CD4-positive, alpha-beta T cell treated with Interleukin-1 beta for 1 hour (primary cell): ENCODE results near the gene ATOH8.

Experiments used
- DNase-seq, 2 donors: peaks; one replicate each; pipeline ENCODE4 v3.0.0-alpha.2; 2020 to 2022

Gene ATOH8

GRCh38 chr2:85756822-85757435, 3.1 kb downstream of the ATOH8 start:
- DNase-seq = no peak

- DNase-seq = no peak
Measured at GRCh38 chr2:85757860-85758259, 4.1 kb downstream of the ATOH8 start.

- no peak for DNase-seq
Measured at GRCh38 chr2:85758361-85759256, 4.8 kb downstream of the ATOH8 start.

- DNase-seq = no peak
Measured at GRCh38 chr2:85759257-85759613, 5.4 kb downstream of the ATOH8 start.

- DNase-seq = no peak
Measured at GRCh38 chr2:85760371-85760770, 6.6 kb downstream of the ATOH8 start.

GRCh38 chr2:85760872-85761271, 7.1 kb downstream of the ATOH8 start:
- DNase-seq = no peak

GRCh38 chr2:85761512-85761944, 7.7 kb downstream of the ATOH8 start:
- no peak for DNase-seq

GRCh38 chr2:85761946-85762345, 8.2 kb downstream of the ATOH8 start:
- no peak for DNase-seq

GRCh38 chr2:85763132-85763531, 9.3 kb downstream of the ATOH8 start:
- DNase-seq = no peak

GRCh38 chr2:85763831-85764230, 10.0 kb downstream of the ATOH8 start:
- DNase-seq = no peak

- no peak for DNase-seq
Measured at GRCh38 chr2:85765081-85765731, 11.4 kb downstream of the ATOH8 start.

GRCh38 chr2:85766229-85766628, 12.4 kb downstream of the ATOH8 start:
- DNase-seq = no peak

GRCh38 chr2:85767803-85768665, 14.2 kb downstream of the ATOH8 start:
- no peak for DNase-seq

GRCh38 chr2:85768713-85769112, 14.9 kb downstream of the ATOH8 start:
- DNase-seq = no peak

GRCh38 chr2:85769236-85769982, 15.6 kb downstream of the ATOH8 start:
- no peak for DNase-seq

- DNase-seq = no peak
Measured at GRCh38 chr2:85769983-85770362, 16.2 kb downstream of the ATOH8 start.

GRCh38 chr2:85770369-85770768, 16.6 kb downstream of the ATOH8 start:
- no peak for DNase-seq

GRCh38 chr2:85770786-85771409, 17.1 kb downstream of the ATOH8 start:
- DNase-seq = no peak

GRCh38 chr2:85771486-85771885, 17.7 kb downstream of the ATOH8 start:
- no peak for DNase-seq

GRCh38 chr2:85772019-85772745, 18.4 kb downstream of the ATOH8 start:
- no peak for DNase-seq
